Brain microvascular endothelial cell (primary cell): Measurements from ENCODE around the gene TSPAN15.
"Not testable (repeated sequence)": the region's sequence is repeated elsewhere in the genome, so short reads cannot be mapped to it uniquely, and the experiment has no call there.

Experiments
- DNase-seq: peaks from one replicate; pipeline ENCODE4 v3.0.0-alpha.2; 2020
- H3K27ac ChIP-seq: fragments of 250-450 bp; sonication (Bioruptor Pico); 2 replicates; pipeline ENCODE4 v1.5.1; 2020; ENCODE audit warnings: mild to moderate bottlenecking, moderate library complexity
- H3K27me3 ChIP-seq: fragments of 250-450 bp; sonication (Bioruptor Pico); replicated peaks from 2 replicates; pipeline ENCODE4 v1.5.1; 2020; ENCODE audit warnings: mild to moderate bottlenecking
- H3K36me3 ChIP-seq: fragments of 250-450 bp; sonication (Bioruptor Pico); replicated peaks from 2 replicates; pipeline ENCODE4 v1.5.1; 2020; ENCODE audit warnings: mild to moderate bottlenecking
- H3K4me3 ChIP-seq: 2 replicates; pipeline ENCODE4 v1.5.1; 2011; ENCODE audit warnings: low read depth, mild to moderate bottlenecking, control low read depth, low read length, moderate library complexity
- CTCF ChIP-seq: IDR thresholded peaks from 2 replicates; pipeline ENCODE4 v1.5.1; 2011; ENCODE audit warnings: low read depth, mild to moderate bottlenecking, moderate library complexity, low read length, control low read depth, inconsistent platforms; ENCODE audit errors: missing control alignments
- in situ Hi-C: cut with HindIII; loops from 2 replicates; pipeline ENCODE4 v1.10.0; 2017; ENCODE audit warnings: low sequenced_read_pairs, low pct_ligation_motif_present

TSPAN15 gene

GRCh38 chr10:69516316-69516715 is 65.1 kb downstream of the TSPAN15 start:
- Histone ChIP-seq H3K27me3 (peaks cover 13% of the 10 kb centered on the region), H3K36me3 (no peaks in the 10 kb centered on the region), H3K4me3 (no peak overlapping the region), H3K27ac (no peak overlapping the region)
- in situ Hi-C loops, result no loop called here
- TF ChIP-seq CTCF, result peak; percentile 53
- no peak for DNase-seq

GRCh38 chr10:69516796-69517195 is 65.5 kb downstream of the TSPAN15 start:
- Histone ChIP-seq H3K27me3 (peaks cover 11% of the 10 kb centered on the region), H3K27ac (no peak overlapping the region), H3K4me3 (no peak overlapping the region), H3K36me3 (no peaks in the 10 kb centered on the region)
- in situ Hi-C loops, result no loop called here
- no peak for TF ChIP-seq CTCF
- no peak for DNase-seq

- peaks cover 10% of the 10 kb centered on the region for H3K27me3 ChIP-seq
- no peak for TF ChIP-seq CTCF
- no peak overlapping the region for H3K4me3 ChIP-seq
- no peak overlapping the region for H3K27ac ChIP-seq
- in situ Hi-C loops, result no loop called here
- DNase-seq, result no peak
- no peaks in the 10 kb centered on the region for H3K36me3 ChIP-seq
Observed at GRCh38 chr10:69517271-69517848, 66.1 kb downstream of the TSPAN15 start.

GRCh38 chr10:69527961-69528360 is 76.7 kb downstream of the TSPAN15 start:
- Histone ChIP-seq H3K36me3 (no peaks in the 10 kb centered on the region), H3K27ac (no peak overlapping the region), H3K27me3 (no peaks in the 10 kb centered on the region), H3K4me3 (no peak overlapping the region)
- TF ChIP-seq CTCF, result no peak
- in situ Hi-C loops, result no loop called here
- no peak for DNase-seq

GRCh38 chr10:69533658-69534057 is 82.4 kb downstream of the TSPAN15 start:
- no peak overlapping the region for H3K4me3 ChIP-seq
- in situ Hi-C loops, result no loop called here
- no peak for DNase-seq
- H3K27ac ChIP-seq, result no peak overlapping the region
- no peaks in the 10 kb centered on the region for H3K27me3 ChIP-seq
- TF ChIP-seq CTCF, result no peak
- H3K36me3 ChIP-seq, result no peaks in the 10 kb centered on the region

- in situ Hi-C loops, H3K36me3 ChIP-seq, DNase-seq, H3K27ac ChIP-seq, H3K4me3 ChIP-seq, H3K27me3 ChIP-seq: not testable (repeated sequence)
Observed at GRCh38 chr10:69536521-69536920, 85.3 kb downstream of the TSPAN15 start.
